ENCODE data around the gene DCAF11.

DNA sequence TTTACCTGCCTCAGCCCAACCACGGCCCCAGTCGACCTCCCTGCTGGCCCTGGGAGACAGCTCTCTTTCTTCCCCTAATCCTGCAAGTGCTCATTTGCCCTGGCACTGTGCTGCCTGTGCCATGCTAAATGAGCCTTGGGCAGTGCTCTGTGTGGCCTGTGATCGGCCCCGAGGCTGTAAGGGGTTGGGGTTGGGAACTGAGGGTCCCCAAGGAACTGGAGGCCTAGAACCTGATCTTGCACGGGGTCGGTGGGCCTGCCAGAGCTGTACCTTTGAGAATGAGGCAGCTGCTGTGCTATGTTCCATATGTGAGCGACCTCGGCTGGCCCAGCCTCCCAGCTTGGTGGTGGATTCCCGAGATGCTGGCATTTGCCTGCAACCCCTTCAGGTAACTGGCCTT lies 35.5 kb downstream of the DCAF11 start:
- no peak for TF ChIP-seq GATA2 (IDR thresholded peaks at IDR 0.05; ENCODE audit: low read depth, low read length)
- no peak for TF ChIP-seq GATA3 (IDR thresholded peaks at IDR 0.05; ENCODE audit: low read depth, low read length)
